Retinal pigment epithelial cell (primary cell): ENCODE measurements around the gene CAPN3.

Experiments used
- DNase-seq: peaks from one replicate; pipeline ENCODE4 v3.0.0-alpha.2; 2010; ENCODE audit warnings: low read depth
- H3K4me3 ChIP-seq: 2 replicates; pipeline ENCODE4 v1.5.1; 2011; ENCODE audit warnings: mild to moderate bottlenecking, low read length, control low read depth, moderate library complexity
- CTCF ChIP-seq: conservative IDR thresholded peaks from 2 replicates; pipeline ENCODE4 v1.5.1; 2011; ENCODE audit warnings: low read depth, low read length, control low read depth, inconsistent platforms

The CAPN3 gene

GRCh38 chr15:42344763-42345162, 14.5 kb upstream of the CAPN3 start:
- TF ChIP-seq CTCF, result no peak
- no peak overlapping the region for H3K4me3 ChIP-seq
- DNase-seq, result no peak

GRCh38 chr15:42345504-42345903, 13.8 kb upstream of the CAPN3 start:
- no peak overlapping the region for H3K4me3 ChIP-seq
- no peak for DNase-seq
- TF ChIP-seq CTCF, result no peak

- no peak overlapping the region for H3K4me3 ChIP-seq
- no peak for DNase-seq
- TF ChIP-seq CTCF, result no peak
Observed at GRCh38 chr15:42348083-42348482, 11.2 kb upstream of the CAPN3 start.

DNA sequence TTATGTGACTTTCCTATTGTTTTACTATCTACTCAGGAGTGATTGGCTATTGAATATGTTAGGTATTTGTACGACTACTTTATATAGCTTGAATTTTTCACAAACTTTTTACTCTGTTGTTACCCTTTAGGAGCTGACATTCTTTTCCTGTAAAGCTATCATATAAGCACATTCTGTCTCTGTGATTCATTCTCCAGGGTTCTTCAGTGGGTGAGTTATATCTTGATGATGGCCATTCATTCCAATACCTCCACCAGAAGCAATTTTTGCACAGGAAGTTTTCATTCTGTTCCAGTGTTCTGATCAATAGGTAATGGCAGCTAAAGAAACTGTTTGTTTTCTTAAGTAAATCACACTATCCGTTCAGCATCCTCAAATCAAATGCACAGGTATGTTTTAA, 10.1 kb upstream of the CAPN3 start:
- DNase-seq, result no peak
- no peak overlapping the region for H3K4me3 ChIP-seq
- no peak for TF ChIP-seq CTCF

- DNase-seq, result no peak
- H3K4me3 ChIP-seq, result no peak overlapping the region
- TF ChIP-seq CTCF, result no peak
Observed at GRCh38 chr15:42352401-42352800, 6.9 kb upstream of the CAPN3 start.

DNA sequence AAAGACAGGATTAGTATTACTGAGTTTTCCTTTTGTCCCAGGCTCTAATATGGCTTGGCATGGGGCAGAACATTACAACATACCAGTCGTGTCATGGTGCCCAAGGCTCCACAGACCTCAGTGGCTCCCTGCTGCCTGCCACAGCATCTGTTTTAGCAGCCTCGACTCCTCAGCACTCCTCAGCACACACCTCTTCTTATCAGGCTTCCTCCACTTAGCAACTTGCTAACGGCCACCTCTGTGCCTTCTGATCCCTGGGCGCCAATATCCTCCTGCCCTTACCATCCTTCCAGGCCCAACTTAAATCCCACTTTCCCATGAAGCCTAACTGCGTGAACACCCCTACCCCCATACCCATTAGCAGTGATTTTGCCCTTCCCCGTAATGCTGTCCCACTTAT, 6.2 kb upstream of the CAPN3 start:
- no peak for TF ChIP-seq CTCF
- no peak for DNase-seq
- no peak overlapping the region for H3K4me3 ChIP-seq

DNA sequence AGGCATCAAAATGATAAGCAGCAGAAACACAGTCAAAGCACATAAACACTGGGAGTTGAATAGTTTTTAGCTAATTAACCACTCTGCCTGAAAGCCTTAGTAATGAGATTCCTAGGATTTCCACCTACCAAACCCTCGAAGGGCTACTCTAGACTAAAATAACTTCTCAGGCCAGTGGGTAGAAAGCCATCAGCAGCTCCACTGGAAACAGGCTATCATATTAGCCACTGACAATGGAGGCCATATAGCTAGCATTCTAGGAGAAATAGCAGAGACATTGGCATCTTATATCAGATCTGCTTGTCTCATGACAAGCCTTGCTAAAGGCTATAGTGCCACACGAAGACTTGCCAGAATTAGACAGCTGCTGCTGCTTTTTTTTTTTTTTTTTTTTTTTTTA, 4.5 kb upstream of the CAPN3 start:
- H3K4me3 ChIP-seq, result no peak overlapping the region
- DNase-seq, result no peak
- TF ChIP-seq CTCF, result no peak
